ENCODE data around the gene PER2.

DNA sequence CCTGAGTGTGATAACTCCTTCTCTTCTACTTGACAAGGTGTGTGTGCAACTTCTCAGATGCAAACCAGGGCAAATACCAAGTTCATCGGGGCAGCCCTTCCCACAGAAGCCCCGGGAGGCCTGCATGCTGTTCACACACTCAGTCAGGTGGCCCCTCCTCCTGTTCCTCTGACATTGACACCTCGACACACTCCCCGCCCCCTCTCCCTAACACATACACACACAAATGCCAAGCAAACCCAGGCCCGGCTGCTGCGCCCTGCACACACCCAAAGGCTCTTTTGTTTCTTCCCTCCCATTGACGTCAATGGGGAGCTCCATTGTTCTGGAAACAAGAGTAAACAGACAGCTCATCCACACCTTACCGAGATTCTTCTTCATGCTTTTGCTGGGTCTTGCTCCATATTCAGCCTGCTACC is 1.7 kb upstream of the PER2 start:
- TF ChIP-seq, protein P1, sequence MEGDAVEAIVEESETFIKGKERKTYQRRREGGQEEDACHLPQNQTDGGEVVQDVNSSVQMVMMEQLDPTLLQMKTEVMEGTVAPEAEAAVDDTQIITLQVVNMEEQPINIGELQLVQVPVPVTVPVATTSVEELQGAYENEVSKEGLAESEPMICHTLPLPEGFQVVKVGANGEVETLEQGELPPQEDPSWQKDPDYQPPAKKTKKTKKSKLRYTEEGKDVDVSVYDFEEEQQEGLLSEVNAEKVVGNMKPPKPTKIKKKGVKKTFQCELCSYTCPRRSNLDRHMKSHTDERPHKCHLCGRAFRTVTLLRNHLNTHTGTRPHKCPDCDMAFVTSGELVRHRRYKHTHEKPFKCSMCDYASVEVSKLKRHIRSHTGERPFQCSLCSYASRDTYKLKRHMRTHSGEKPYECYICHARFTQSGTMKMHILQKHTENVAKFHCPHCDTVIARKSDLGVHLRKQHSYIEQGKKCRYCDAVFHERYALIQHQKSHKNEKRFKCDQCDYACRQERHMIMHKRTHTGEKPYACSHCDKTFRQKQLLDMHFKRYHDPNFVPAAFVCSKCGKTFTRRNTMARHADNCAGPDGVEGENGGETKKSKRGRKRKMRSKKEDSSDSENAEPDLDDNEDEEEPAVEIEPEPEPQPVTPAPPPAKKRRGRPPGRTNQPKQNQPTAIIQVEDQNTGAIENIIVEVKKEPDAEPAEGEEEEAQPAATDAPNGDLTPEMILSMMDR (conservative IDR thresholded peaks at IDR 0.05; ENCODE audit: low read depth, low read length): no peak
- TF ChIP-seq POLR2A (IDR thresholded peaks at IDR 0.05; ENCODE audit: low read depth, low read length) (no peak), MAFK (IDR thresholded peaks at IDR 0.05; ENCODE audit: low read depth, low read length) (no peak), BHLHE40 (IDR thresholded peaks at IDR 0.05; ENCODE audit: low read depth, low read length) (no peak), NFE2L2 (IDR thresholded peaks at IDR 0.05; ENCODE audit: low read depth, low read length) (no peak)

Measured in IMR-90 (cell line).